ENCODE results near the gene SHKBP1. TPM values are rescaled to one million over a fixed set of nuclear protein-coding genes. Genes with fewer than 3 reads are reported as not detected.
A peak's percentile ranks its signal among the peaks of the same experiment; 100 is the strongest.

Gene SHKBP1
- total and polyA plus RNA-seq, 2 of the 8 experiments (the other 6 are each of a cell fraction or from before 2014, with no cell fraction given), result 74.6 to 98.8 TPM

- no peak for DNase-seq (ENCODE audit: low read depth in 1 of 2, low spot score in 2 of 2)
- H2BK20ac ChIP-seq (ENCODE audit: low read length), result no peak overlapping the region
- no peak overlapping the region for H2AK5ac ChIP-seq (ENCODE audit: low read depth, low read length)
- FAIRE-seq, result no peak
- H2AFZ ChIP-seq (ENCODE audit: low read length), result no peak overlapping the region
- TF ChIP-seq SUZ12 (IDR thresholded peaks at IDR 0.05; ENCODE audit: low read length) (no peak), KDM1A (IDR thresholded peaks at IDR 0.05; ENCODE audit: borderline replicate concordance, low read length) (peak; percentile 74; the same call in 1 of the 2 replicates), POLR2AphosphoS5 (IDR thresholded peaks at IDR 0.05; ENCODE audit: low read depth, low read length) (peak; percentile 22; the same call in 1 of the 2 replicates)
- TF ChIP-seq, protein P1, sequence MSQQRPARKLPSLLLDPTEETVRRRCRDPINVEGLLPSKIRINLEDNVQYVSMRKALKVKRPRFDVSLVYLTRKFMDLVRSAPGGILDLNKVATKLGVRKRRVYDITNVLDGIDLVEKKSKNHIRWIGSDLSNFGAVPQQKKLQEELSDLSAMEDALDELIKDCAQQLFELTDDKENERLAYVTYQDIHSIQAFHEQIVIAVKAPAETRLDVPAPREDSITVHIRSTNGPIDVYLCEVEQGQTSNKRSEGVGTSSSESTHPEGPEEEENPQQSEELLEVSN (IDR thresholded peaks at IDR 0.05), result 0 out of 2 replicates have a peak, but pooled peaks have one; percentile 22
- no peak overlapping the region for H2BK120ac ChIP-seq (replicated peaks; ENCODE audit: low read depth, low read length)
- no peak overlapping the region for H3K4me3 ChIP-seq (ENCODE audit: extremely low read depth in 1 of 4, insufficient read depth in 2 of 4, low read depth in 3 of 4, low read length in 4 of 4)
- H3K27me3 ChIP-seq (replicated peaks in 1 of 4; ENCODE audit: control insufficient read depth in 3 of 4, extremely low read depth in 1 of 4, insufficient read depth in 3 of 4, low read length in 3 of 4), result no peaks in the 10 kb centered on the region
- H3K4ac ChIP-seq (replicated peaks; ENCODE audit: insufficient read length, low read depth, low read length), result no peak overlapping the region
- no peak overlapping the region for H2BK5ac ChIP-seq (ENCODE audit: low read depth, low read length)
- no peak overlapping the region for H4K5ac ChIP-seq (ENCODE audit: insufficient read length, low read depth, low read length)
- no peak overlapping the region for H3K27ac ChIP-seq (ENCODE audit: low read depth, low read length)
- H3K9me3 ChIP-seq (ENCODE audit: insufficient read depth in 2 of 2, low read depth in 1 of 2, low read length in 1 of 2), result no peaks in the 10 kb centered on the region
- CTCF ChIA-PET (ENCODE audit: partially characterized antibody), result interaction anchor here (0.6 to 0.9 kb wide), 2 partner anchors 24 to 150 kb away, joined by 3 read pairs; partner anchors contain the start of gene RAB4B
- peaks cover 2% of the 10 kb centered on the region; the same call in 1 of the 2 replicates for H3K23me2 ChIP-seq (ENCODE audit: low read depth, low read length)
- no peak overlapping the region for H3K56ac ChIP-seq (replicated peaks; ENCODE audit: insufficient read length, low read depth, low read length)
- peaks cover 2% of the 10 kb centered on the region in 2 experiments for H4K20me1 ChIP-seq (replicated peaks in 1 of 2; ENCODE audit: control insufficient read depth in 1 of 2, insufficient read depth in 2 of 2, low read length in 2 of 2)
- POLR2A ChIA-PET (ENCODE audit: partially characterized antibody), result interaction anchor here (1.0 to 1.2 kb wide), 2 partner anchors 24 to 504 kb away, joined by 3 to 8 read pairs; no protein-coding TSS in a partner anchor
- no peak overlapping the region for H3K23ac ChIP-seq (ENCODE audit: insufficient read length)
- WGBS, 2 experiments (ENCODE audit: extremely low coverage in 1 of 2, insufficient coverage in 1 of 2, insufficient read length in 1 of 2, insufficient replicate concordance in 2 of 2, low coverage in 1 of 2, low lambda C conversion rate in 2 of 2, missing lambda C conversion rate in 1 of 2), result 95% methylated on average over 32 of the region's 39 CpGs; no CpG with 5 or more reads in 1 of the 2 experiments
- no peaks in the 10 kb centered on the region for H3K79me1 ChIP-seq (ENCODE audit: low read depth, low read length)
- H3K14ac ChIP-seq (ENCODE audit: insufficient read length), result no peak overlapping the region
- no peak overlapping the region for H2BK15ac ChIP-seq (ENCODE audit: low read length)
- no peaks in the 10 kb centered on the region for H3K79me2 ChIP-seq (ENCODE audit: control insufficient read depth in 1 of 2, insufficient read depth in 2 of 2, low read length in 2 of 2)
- H3K18ac ChIP-seq (ENCODE audit: extremely low read depth, low read length), result no peak overlapping the region
- no peak overlapping the region for H3K4me2 ChIP-seq (ENCODE audit: insufficient read depth in 1 of 2, low read depth in 2 of 2, low read length in 2 of 2)
- no peak overlapping the region for H4K91ac ChIP-seq (replicated peaks; ENCODE audit: insufficient read length, low read length)
- H3K36me3 ChIP-seq (ENCODE audit: control insufficient read depth in 2 of 4, insufficient read depth in 4 of 4, low read length in 3 of 4), result peaks cover 2 to 21% (median 8%) of the 10 kb centered on the region in 4 experiments; a peak in 7 of 8 replicates
- no peak overlapping the region for H4K8ac ChIP-seq (ENCODE audit: extremely low read depth, insufficient read depth, low read length)
- H2BK12ac ChIP-seq (ENCODE audit: low read depth, low read length), result no peak overlapping the region
- no peak overlapping the region for H3K9ac ChIP-seq (replicated peaks in 1 of 4; ENCODE audit: extremely low read depth in 1 of 4, low read depth in 3 of 4, low read length in 3 of 4)
- peaks cover 0 to 20% (median 8%) of the 10 kb centered on the region in 4 experiments; a peak in 6 of 7 replicates for H3K4me1 ChIP-seq (replicated peaks in 1 of 4; ENCODE audit: control insufficient read depth in 3 of 4, insufficient read depth in 4 of 4, low read length in 3 of 4)
Measured at GRCh38 chr19:40627486-40628279, 51.0 kb downstream of the SHKBP1 start.
